ENCODE results near the gene LAIR2.

Gene LAIR2

GRCh38 chr19:54459282-54460229 is 43.1 kb upstream of the LAIR2 start:
- peak overlapping the region; percentile 25 for H3K9ac ChIP-seq
- no peaks in the 10 kb centered on the region for H3K9me3 ChIP-seq
- H3K27me3 ChIP-seq: no peaks in the 10 kb centered on the region
- H3K4me2 ChIP-seq: peak overlapping the region; percentile 52
- no peak overlapping the region for H3K4me3 ChIP-seq
- peak overlapping the region; percentile 56; the same call in 1 of the 2 replicates for H3K27ac ChIP-seq
- H4K20me1 ChIP-seq: peaks cover 81% of the 10 kb centered on the region
- H3K36me3 ChIP-seq: peaks cover 75% of the 10 kb centered on the region
- H3K4me1 ChIP-seq: peaks cover 42% of the 10 kb centered on the region
- no peak for TF ChIP-seq Cebpa-rat (IDR thresholded peaks at IDR 0.05)

- no peak for TF ChIP-seq Cebpa-rat (IDR thresholded peaks at IDR 0.05)
- Histone ChIP-seq H3K27me3 (no peaks in the 10 kb centered on the region), H3K4me2 (peak overlapping the region; percentile 97), H3K4me1 (peaks cover 50% of the 10 kb centered on the region), H3K4me3 (peak overlapping the region; percentile 44; the same call in 1 of the 2 replicates), H3K27ac (peak overlapping the region; percentile 60), H3K36me3 (peaks cover 66% of the 10 kb centered on the region), H3K9me3 (no peaks in the 10 kb centered on the region), H4K20me1 (peaks cover 73% of the 10 kb centered on the region), H3K9ac (peak overlapping the region; percentile 67)
These were observed 42.2 kb upstream of the LAIR2 start for GRCh38 chr19:54460230-54461005.

DNA sequence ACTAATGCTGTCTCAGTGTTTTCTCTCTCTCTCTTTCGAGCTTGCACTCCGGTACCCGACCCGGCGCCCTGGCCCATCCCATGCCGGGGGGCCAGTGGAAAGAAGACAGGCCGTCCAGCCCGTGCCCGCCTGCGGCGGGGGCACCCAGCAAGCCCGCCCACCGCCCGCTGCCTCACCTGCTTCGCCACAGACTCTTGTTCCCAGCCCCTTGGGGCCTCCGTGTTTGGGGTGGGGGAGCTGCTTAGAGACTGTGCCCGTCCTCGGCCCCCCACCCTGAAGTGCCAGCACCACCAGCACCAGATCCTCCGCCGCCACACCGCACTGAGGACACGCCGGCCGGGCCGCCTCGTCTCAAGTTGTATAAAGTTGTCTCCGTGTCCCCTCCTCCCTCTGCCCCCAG is 41.4 kb upstream of the LAIR2 start:
- Histone ChIP-seq H3K27me3 (no peaks in the 10 kb centered on the region), H3K4me1 (peaks cover 58% of the 10 kb centered on the region), H4K20me1 (peaks cover 65% of the 10 kb centered on the region), H3K9ac (peak overlapping the region; percentile 67), H3K36me3 (peaks cover 59% of the 10 kb centered on the region), H3K4me3 (peak overlapping the region; percentile 44), H3K9me3 (no peaks in the 10 kb centered on the region), H3K27ac (peak overlapping the region; percentile 60), H3K4me2 (peak overlapping the region; percentile 97)
- no peak for TF ChIP-seq Cebpa-rat (IDR thresholded peaks at IDR 0.05)

- no peaks in the 10 kb centered on the region for H3K9me3 ChIP-seq
- peaks cover 62% of the 10 kb centered on the region for H3K4me1 ChIP-seq
- no peak for TF ChIP-seq Cebpa-rat (IDR thresholded peaks at IDR 0.05)
- H3K4me3 ChIP-seq: peak overlapping the region; percentile 84
- peaks cover 55% of the 10 kb centered on the region for H3K36me3 ChIP-seq
- peak overlapping the region; percentile 97 for H3K4me2 ChIP-seq
- H4K20me1 ChIP-seq: peaks cover 61% of the 10 kb centered on the region
- peak overlapping the region; percentile 97 for H3K9ac ChIP-seq
- peak overlapping the region; percentile 99 for H3K27ac ChIP-seq
- H3K27me3 ChIP-seq: no peaks in the 10 kb centered on the region
These were observed 41.0 kb upstream of the LAIR2 start for GRCh38 chr19:54461613-54462012.

GRCh38 chr19:54462047-54462654 is 40.5 kb upstream of the LAIR2 start:
- Histone ChIP-seq H3K4me1 (peaks cover 63% of the 10 kb centered on the region), H3K4me3 (peak overlapping the region; percentile 84), H3K9ac (peak overlapping the region; percentile 97), H3K36me3 (peaks cover 49% of the 10 kb centered on the region), H4K20me1 (peaks cover 55% of the 10 kb centered on the region), H3K27ac (peak overlapping the region; percentile 99), H3K4me2 (peak overlapping the region; percentile 97), H3K9me3 (no peaks in the 10 kb centered on the region), H3K27me3 (no peaks in the 10 kb centered on the region)
- TF ChIP-seq Cebpa-rat (IDR thresholded peaks at IDR 0.05): no peak

DNA sequence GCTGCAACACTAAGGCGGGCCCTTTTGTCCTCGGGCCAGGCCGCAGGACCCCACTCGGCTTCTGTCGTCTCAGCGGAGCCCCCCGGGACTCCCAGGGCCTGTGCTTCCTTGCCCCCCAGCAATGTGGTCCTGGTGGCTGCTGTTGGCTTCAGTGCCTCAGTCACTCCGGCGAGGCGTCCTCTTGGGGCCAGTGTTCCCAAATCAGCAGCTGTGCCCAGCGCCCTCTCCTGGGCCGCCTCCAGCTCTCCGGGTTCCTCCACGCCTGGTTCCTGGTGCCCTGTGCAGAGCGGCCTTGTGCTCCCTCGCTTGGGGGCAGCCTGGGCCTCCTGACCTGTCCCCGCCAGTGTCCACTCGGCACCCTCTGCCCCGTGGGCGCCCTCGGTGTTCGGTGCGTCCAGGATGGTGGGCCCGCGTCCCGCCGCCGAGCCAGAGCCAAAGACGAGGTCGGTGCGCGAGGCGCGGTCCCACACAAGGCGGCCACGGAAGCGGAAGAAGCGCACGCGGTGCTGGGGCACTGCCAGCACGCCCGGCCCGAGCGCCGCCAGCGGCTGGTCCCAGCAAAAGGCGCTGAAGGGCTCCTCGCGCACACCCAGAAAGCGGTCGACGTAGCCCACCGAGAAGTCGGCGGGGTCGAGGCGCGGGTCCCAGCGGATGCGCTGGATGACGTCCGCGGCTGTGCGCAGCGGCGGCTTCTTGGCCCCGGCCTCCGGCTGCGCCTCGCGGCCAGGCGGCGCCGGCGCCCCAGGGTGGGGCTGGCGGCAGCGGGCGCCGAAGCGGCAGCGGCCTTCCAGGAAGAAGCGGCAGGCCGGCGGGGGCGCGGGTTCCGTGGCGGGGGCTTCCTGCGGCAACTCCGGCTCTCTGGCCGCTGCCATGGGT is 39.7 kb upstream of the LAIR2 start:
- H3K4me3 ChIP-seq: peak overlapping the region; percentile 84
- peaks cover 42% of the 10 kb centered on the region for H3K36me3 ChIP-seq
- H3K4me1 ChIP-seq: peaks cover 65% of the 10 kb centered on the region
- no peak for TF ChIP-seq Cebpa-rat (IDR thresholded peaks at IDR 0.05)
- H3K9ac ChIP-seq: peak overlapping the region; percentile 97
- peak overlapping the region; percentile 99 for H3K27ac ChIP-seq
- H3K4me2 ChIP-seq: peak overlapping the region; percentile 97
- peaks cover 48% of the 10 kb centered on the region for H4K20me1 ChIP-seq
- H3K27me3 ChIP-seq: no peaks in the 10 kb centered on the region
- no peaks in the 10 kb centered on the region for H3K9me3 ChIP-seq

GRCh38 chr19:54463531-54464043 is 39.0 kb upstream of the LAIR2 start, which contains the start of gene LENG9:
Gene LENG9 (minus strand): TSS chr19:54463778. CDS start chr19:54463526, 252 bp downstream.
- H3K27ac ChIP-seq: peak within 1 kb of the TSS; percentile 99
- no peak for TF ChIP-seq Cebpa-rat (IDR thresholded peaks at IDR 0.05)
- peaks cover 41% of the 10 kb centered on the region for H4K20me1 ChIP-seq
- H3K27me3 ChIP-seq: no peaks in the 10 kb centered on the region
- H3K36me3 ChIP-seq: peaks cover 35% of the 10 kb centered on the region
- H3K4me1 ChIP-seq: peaks cover 69% of the 10 kb centered on the region
- H3K9ac ChIP-seq: peak within 1 kb of the TSS; percentile 97
- H3K4me2 ChIP-seq: peak within 1 kb of the TSS; percentile 97
- H3K4me3 ChIP-seq: peak within 1 kb of the TSS; percentile 84
- H3K9me3 ChIP-seq: no peaks in the 10 kb centered on the region

DNA sequence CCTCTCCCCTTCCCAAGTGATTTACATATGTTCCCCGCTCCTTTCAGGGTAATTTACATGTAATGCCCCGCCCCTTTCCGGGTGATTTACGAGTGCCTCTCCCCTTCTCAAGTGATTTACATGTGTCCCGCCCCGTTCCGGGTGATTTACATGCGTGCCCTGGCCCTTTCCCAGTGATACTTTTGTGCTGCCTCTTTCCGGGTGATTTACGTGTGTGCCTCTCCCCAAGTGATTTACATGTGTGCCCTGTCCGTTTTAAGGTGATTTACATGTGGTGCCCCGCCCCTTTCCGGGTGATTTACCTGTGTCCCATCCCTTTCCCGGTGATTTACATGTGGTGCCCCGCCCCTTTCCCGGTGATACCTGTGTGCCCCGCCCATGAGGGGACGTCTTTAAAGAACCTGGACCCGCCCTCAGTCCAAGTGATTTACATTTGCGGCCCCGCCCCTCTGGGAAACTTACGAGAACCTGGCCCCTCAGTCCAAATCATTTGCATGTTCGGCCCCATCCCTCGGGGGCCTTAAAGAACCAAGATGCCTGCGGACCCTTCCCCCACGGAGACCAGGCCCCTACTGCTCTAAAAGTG is 38.5 kb upstream of the LAIR2 start:
- H3K4me2 ChIP-seq: peak overlapping the region; percentile 85
- H3K9ac ChIP-seq: peak overlapping the region; percentile 66
- H3K27ac ChIP-seq: peak overlapping the region; percentile 79
- peaks cover 35% of the 10 kb centered on the region for H4K20me1 ChIP-seq
- H3K9me3 ChIP-seq: no peaks in the 10 kb centered on the region
- H3K36me3 ChIP-seq: peaks cover 29% of the 10 kb centered on the region
- TF ChIP-seq Cebpa-rat (IDR thresholded peaks at IDR 0.05): no peak
- peak overlapping the region; percentile 84 for H3K4me3 ChIP-seq
- H3K4me1 ChIP-seq: peaks cover 69% of the 10 kb centered on the region
- no peaks in the 10 kb centered on the region for H3K27me3 ChIP-seq
